GM12864 (cell line): ENCODE measurements around the gene RERE.

Source experiments
- DNase-seq: peaks from one replicate; pipeline ENCODE4 v3.0.0-alpha.2; 2011; ENCODE audit warnings: low read depth
- H3K4me3 ChIP-seq: 2 replicates; pipeline ENCODE4 v1.5.1; 2011; ENCODE audit warnings: mild to moderate bottlenecking, low read depth, low read length, control low read depth
- TF ChIP-seq, protein P1 (sequence below): IDR thresholded peaks from 2 replicates; pipeline ENCODE4 v1.5.1; 2011; ENCODE audit warnings: low read depth, mild to moderate bottlenecking, moderate library complexity, low read length, control low read depth, inconsistent platforms; ENCODE audit errors: missing control alignments

RERE gene

DNA sequence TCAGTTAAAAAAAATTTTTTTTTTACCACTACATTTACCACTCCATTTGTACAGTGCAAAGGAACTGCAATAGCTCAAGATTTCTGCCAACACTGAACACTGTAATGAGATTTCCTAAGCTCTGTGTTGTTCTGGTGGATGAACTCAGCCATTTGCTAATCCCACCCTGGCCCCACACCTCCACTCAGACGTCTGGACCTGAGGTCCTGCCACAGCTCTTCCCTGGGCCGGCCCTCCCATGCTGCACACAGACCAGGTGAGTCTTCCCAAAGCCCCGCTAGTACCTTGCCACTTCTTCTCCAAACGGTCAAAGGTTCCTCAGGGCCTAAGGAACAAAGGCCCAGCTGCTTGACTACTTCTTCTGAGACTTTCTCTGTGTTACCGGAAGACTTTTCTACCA lies 443.1 kb downstream of the RERE start:
- TF ChIP-seq, protein P1, sequence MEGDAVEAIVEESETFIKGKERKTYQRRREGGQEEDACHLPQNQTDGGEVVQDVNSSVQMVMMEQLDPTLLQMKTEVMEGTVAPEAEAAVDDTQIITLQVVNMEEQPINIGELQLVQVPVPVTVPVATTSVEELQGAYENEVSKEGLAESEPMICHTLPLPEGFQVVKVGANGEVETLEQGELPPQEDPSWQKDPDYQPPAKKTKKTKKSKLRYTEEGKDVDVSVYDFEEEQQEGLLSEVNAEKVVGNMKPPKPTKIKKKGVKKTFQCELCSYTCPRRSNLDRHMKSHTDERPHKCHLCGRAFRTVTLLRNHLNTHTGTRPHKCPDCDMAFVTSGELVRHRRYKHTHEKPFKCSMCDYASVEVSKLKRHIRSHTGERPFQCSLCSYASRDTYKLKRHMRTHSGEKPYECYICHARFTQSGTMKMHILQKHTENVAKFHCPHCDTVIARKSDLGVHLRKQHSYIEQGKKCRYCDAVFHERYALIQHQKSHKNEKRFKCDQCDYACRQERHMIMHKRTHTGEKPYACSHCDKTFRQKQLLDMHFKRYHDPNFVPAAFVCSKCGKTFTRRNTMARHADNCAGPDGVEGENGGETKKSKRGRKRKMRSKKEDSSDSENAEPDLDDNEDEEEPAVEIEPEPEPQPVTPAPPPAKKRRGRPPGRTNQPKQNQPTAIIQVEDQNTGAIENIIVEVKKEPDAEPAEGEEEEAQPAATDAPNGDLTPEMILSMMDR: no peak
- H3K4me3 ChIP-seq: no peak overlapping the region
- DNase-seq: no peak

DNA sequence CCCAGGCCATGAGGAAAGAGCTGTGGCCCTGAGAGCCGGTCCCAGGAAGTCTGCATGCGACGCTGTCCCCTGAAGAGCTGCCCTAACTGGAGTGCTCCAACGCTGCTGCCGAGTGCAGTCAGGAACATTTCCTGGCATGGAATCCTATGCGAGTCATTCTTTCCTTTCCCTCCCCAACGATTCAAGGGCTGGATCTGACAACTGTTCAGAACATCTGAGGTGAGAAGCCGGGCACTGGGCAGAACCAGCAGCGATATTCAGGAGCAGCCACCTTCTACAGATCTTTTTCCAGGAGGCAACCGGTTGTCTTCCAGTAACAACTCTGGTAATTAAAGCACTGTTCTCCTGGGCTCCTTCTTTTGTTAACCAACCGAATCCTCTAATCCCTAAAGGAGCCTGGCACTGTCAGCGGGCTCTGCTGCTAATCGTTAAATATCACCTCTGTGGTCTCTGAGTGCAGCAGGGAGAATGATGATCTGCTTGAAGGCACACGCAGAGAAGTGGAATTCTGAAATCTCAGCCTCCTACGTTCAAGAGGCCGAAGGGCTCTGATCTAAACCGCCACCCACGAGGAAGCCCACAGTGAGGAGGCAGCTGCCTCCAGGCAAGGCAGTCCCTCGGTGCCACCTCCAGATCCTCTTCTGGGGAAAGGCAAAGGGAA lies 443.7 kb downstream of the RERE start:
- TF ChIP-seq, protein P1: no peak
- H3K4me3 ChIP-seq: no peak overlapping the region
- DNase-seq: no peak

DNA sequence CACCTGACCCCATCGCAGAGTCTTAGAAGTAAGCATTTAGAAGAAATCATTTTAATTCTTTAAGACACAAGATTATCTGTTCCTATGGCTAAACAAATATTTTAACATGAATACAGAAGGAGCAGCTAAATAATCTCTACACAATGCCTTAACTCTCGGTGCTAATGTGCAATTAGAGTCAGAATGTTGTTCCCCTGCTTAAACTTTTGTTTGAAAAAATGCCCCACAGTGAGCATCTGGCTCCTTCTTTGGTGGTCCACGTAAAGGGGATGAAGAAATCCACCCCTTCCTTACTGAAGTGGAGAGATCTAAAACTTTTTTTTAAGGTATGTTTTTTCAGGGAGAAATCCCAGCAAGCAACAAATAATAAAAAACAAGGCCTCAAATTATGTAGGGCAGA lies 444.3 kb downstream of the RERE start:
- no peak overlapping the region for H3K4me3 ChIP-seq
- TF ChIP-seq, protein P1: no peak

DNA sequence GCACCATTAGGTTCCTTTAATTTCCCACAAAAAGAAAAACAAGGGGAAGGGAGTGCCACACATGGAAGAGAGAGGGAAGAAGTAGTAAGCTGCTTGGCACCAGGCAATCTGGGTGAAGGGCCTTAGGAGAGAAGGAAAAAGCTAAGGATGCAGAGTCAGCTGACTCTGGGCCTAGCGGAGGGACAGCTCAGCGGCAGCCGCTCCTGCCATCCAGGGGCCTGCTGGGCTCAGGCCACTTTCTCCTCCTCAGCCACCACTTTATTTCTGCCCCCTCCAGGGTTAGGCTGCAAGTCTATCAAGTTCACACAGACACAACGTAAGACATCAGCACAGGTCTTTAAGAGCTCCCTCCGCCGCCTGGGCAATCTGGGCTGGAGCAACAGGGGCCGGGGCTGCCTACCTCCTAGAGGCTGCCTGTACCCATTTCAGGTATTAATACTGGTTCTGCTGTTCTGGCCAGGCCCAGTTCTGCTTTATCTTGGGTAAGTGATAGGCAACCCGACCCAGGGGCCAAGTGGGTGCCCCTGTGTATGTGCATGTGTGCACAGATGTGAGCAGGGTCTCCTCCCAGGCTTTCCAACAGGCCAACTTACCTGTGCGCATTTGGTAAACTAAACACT lies 446.0 kb downstream of the RERE start:
- TF ChIP-seq, protein P1: no peak
- DNase-seq: no peak

More for the DNA sequence above, 444.3 kb downstream of the RERE start:
- DNase-seq: no peak

DNA sequence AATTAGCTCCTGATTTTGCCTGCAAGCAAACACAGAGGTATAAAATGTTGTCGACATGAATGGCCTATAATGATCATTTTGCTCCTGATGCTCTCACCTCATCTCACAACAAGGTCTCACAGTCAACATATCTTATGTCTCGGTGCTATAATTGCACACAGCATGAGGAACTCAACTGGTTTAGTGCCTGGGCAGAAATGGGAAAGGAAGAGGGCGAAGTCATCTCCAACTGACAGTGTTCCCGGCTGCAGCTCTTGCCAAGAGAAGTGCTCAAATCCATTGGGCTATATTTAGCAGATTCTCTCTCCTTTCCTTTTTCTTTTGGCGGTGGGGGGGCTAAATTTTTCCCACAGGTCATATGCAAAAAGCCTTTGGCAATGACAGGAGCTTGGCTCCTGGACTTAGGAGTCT lies 446.5 kb downstream of the RERE start:
- TF ChIP-seq, protein P1: no peak
- no peak for DNase-seq
- H3K4me3 ChIP-seq: no peak overlapping the region

More for the DNA sequence above, 446.0 kb downstream of the RERE start:
- no peak overlapping the region for H3K4me3 ChIP-seq

DNA sequence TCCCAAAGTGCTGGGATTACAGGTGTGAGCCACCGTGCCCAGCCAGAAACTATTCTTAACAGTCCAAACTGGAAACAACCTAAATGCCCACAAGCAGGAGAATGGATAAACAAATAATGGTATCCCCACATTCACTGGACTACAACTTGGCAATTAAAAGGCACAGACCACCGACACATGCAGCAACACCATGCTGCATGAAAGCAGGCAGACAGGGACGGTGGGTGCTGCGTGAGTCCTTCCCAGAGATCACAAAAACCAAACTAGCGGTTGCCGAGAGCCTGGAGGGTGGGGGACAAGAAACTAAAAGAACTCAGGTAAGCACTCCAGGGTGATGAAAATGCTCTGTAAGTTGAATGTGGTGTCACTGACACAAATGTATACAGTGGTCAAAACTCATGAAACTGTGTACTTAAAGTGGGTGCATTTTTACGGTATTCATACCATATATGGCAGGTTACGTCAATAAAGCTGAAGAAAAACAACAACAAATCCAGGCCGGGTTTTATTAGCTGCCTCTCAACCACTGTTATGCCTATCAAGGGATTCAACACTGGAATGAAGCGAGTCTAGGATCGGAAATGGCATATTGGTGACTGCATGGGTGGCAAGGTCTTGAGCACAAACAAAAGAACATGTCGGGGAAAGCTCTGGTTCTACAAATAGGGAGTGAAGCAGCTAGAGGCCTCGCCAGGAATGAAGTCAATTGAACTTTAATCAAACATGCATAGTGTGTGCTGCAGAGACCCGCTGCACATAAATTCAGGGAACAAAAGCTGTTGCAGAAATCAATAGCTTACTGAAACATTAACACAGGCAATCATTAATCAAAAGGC lies 447.2 kb downstream of the RERE start:
- H3K4me3 ChIP-seq: no peak overlapping the region
- TF ChIP-seq, protein P1: no peak
- no peak for DNase-seq
